PC-9 (cell line): ENCODE measurements around the gene TNIK. TPM values are rescaled to one million over a fixed set of nuclear protein-coding genes. Genes with fewer than 3 reads are reported as not detected.

Source experiments
- BruUV-seq: library from RNA; stranded (reverse); fragments of 400-500 nt; replicated peaks from 2 replicates; lab custom pipeline; 2021; lab: Mats Ljungman, UMichigan
- CTCF ChIA-PET: fragments of 300-600 bp; sonication (Branson Sonifier 250); formaldehyde crosslinking; loops from one replicate; lab custom pipeline; 2022; ENCODE audit warnings: antibody characterized with exemption; lab: Charles Lee
- POLR2A ChIA-PET: fragments of 300-600 bp; sonication (Branson Sonifier 250); formaldehyde crosslinking; loops from one replicate; lab custom pipeline; 2022; ENCODE audit warnings: antibody characterized with exemption; ENCODE audit not compliant: unreplicated experiment; lab: Charles Lee
- DNase-seq, 2 experiments: peaks; one replicate each; pipeline versions ENCODE4 v3.0.0 to v3.0.0-alpha.2; 2015 to 2022; ENCODE audit warnings: mixed read lengths in 1 of 2
- H2AFZ ChIP-seq: fragments of 200-600 bp; sonication (generic); 2 replicates; pipeline ENCODE4 v1.8.1; 2017; ENCODE audit warnings: antibody characterized with exemption
- H3F3A ChIP-seq: fragments of 200-600 bp; sonication (generic); 2 replicates; pipeline ENCODE4 v1.8.1; 2017; ENCODE audit warnings: antibody characterized with exemption, mild to moderate bottlenecking, low read depth; ENCODE audit not compliant: insufficient read depth
- H3K27ac ChIP-seq: fragments of 200-600 bp; sonication (generic); 2 replicates; pipeline ENCODE4 v1.6.1; 2016; ENCODE audit warnings: mixed run types
- H3K27me3 ChIP-seq: fragments of 200-600 bp; sonication (generic); 2 replicates; pipeline ENCODE4 v1.6.1; 2016; ENCODE audit warnings: low read depth, mixed run types; ENCODE audit not compliant: insufficient read depth
- H3K36me3 ChIP-seq: fragments of 200-600 bp; sonication (generic); 2 replicates; pipeline ENCODE4 v1.6.1; 2016; ENCODE audit warnings: low read depth, mixed run types
- H3K4me1 ChIP-seq: fragments of 200-600 bp; sonication (generic); replicated peaks from 2 replicates; pipeline ENCODE4 v1.6.1; 2016; ENCODE audit warnings: mixed run types; ENCODE audit not compliant: insufficient read depth
- H3K4me2 ChIP-seq: fragments of 200-600 bp; sonication (generic); 2 replicates; pipeline ENCODE4 v1.6.1; 2017; ENCODE audit warnings: mixed run types
- H3K4me3 ChIP-seq: fragments of 200-600 bp; sonication (generic); 2 replicates; pipeline ENCODE4 v1.6.1; 2016; ENCODE audit warnings: mixed run types
- H3K79me2 ChIP-seq: fragments of 200-600 bp; sonication (generic); 2 replicates; pipeline ENCODE4 v1.6.1; 2017; ENCODE audit warnings: low read depth, mixed run types
- H3K9me2 ChIP-seq: fragments of 200-600 bp; sonication (generic); 2 replicates; pipeline ENCODE4 v1.8.1; 2017; ENCODE audit warnings: mild to moderate bottlenecking; ENCODE audit not compliant: insufficient read depth
- H3K9me3 ChIP-seq: fragments of 200-600 bp; sonication (generic); 2 replicates; pipeline ENCODE4 v1.8.1; 2016; ENCODE audit warnings: low read depth; ENCODE audit not compliant: insufficient read depth
- H4K20me1 ChIP-seq: fragments of 200-600 bp; sonication (generic); 2 replicates; pipeline ENCODE4 v1.8.1; 2017; ENCODE audit not compliant: insufficient read depth
- EZH2 ChIP-seq: fragments of 200-600 bp; sonication (generic); IDR thresholded peaks from 2 replicates; pipeline ENCODE4 v1.8.0; 2017; ENCODE audit warnings: antibody characterized with exemption, low read depth
- intact Hi-C: fragments of 100-400 bp; cut with micrococcal nuclease; formaldehyde crosslinking; loops from one replicate; pipeline ENCODE4 v1.10.0; 2022; ENCODE audit not compliant: unreplicated experiment
- total RNA-seq: library from RNA; stranded (reverse); gene quantifications from 2 replicates; pipeline ENCODE4 v1.2.3, GENCODE V29; 2021
- TF ChIP-seq, protein P1 (sequence below): fragments of 200-600 bp; sonication (generic); conservative IDR thresholded peaks from 2 replicates; pipeline ENCODE4 v1.6.1; 2017; ENCODE audit warnings: mixed run types, antibody characterized with exemption, mild to moderate bottlenecking, moderate library complexity

Gene TNIK
- total RNA-seq, 1 experiment from 2014 or later, result 30.7 TPM

- Histone ChIP-seq H3K9me3 (0 out of 2 replicates have a peak, but pooled peaks cover 6% of the 10 kb centered on the region), H3K27me3 (no peaks in the 10 kb centered on the region), H3K4me3 (no peak overlapping the region), H3K9me2 (no peaks in the 10 kb centered on the region), H3K4me2 (no peak overlapping the region), H2AFZ (no peak overlapping the region), H3F3A (peaks cover 5% of the 10 kb centered on the region; the same call in 1 of the 2 replicates), H3K4me1 (peaks cover 14% of the 10 kb centered on the region), H3K36me3 (no peaks in the 10 kb centered on the region; the same call in 1 of the 2 replicates), H3K79me2 (peaks cover 41% of the 10 kb centered on the region), H3K27ac (no peak overlapping the region), H4K20me1 (no peaks in the 10 kb centered on the region)
- POLR2A ChIA-PET, result no interaction called here
- intact Hi-C loops, result no loop called here
- TF ChIP-seq, protein P1, sequence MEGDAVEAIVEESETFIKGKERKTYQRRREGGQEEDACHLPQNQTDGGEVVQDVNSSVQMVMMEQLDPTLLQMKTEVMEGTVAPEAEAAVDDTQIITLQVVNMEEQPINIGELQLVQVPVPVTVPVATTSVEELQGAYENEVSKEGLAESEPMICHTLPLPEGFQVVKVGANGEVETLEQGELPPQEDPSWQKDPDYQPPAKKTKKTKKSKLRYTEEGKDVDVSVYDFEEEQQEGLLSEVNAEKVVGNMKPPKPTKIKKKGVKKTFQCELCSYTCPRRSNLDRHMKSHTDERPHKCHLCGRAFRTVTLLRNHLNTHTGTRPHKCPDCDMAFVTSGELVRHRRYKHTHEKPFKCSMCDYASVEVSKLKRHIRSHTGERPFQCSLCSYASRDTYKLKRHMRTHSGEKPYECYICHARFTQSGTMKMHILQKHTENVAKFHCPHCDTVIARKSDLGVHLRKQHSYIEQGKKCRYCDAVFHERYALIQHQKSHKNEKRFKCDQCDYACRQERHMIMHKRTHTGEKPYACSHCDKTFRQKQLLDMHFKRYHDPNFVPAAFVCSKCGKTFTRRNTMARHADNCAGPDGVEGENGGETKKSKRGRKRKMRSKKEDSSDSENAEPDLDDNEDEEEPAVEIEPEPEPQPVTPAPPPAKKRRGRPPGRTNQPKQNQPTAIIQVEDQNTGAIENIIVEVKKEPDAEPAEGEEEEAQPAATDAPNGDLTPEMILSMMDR, result no peak
- no peak for TF ChIP-seq EZH2
- CTCF ChIA-PET, result no interaction called here
- DNase-seq, result no peak
- no TSS peak for BruUV-seq
Measured at GRCh38 chr3:171388527-171388926, 71.7 kb downstream of the TNIK start.

DNA sequence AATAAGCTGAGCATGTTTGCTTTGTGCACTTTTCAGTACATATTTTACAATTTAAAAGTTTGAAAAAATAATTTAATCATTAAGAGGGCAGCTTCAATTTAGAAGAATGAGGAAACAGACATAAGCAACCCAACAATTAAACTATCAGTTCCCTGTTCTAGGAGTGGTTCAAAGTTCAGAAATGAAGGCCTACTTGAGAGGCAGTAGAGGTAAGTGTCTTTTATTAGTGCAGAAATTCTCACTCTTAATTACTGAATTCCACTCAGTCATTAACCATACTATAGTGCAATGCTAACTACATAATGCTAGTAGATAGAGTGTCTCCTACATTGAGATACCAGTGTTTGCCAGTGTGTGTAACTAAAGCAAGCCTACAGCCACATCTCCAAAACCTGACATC is 73.1 kb downstream of the TNIK start:
- H3K9me3 ChIP-seq, result 0 out of 2 replicates have a peak, but pooled peaks cover 6% of the 10 kb centered on the region
- H3K27me3 ChIP-seq, result no peaks in the 10 kb centered on the region
- peaks cover 16% of the 10 kb centered on the region for H3K4me1 ChIP-seq
- no peak for DNase-seq
- no peaks in the 10 kb centered on the region; the same call in 1 of the 2 replicates for H4K20me1 ChIP-seq
- H3K9me2 ChIP-seq, result no peaks in the 10 kb centered on the region
- H3K27ac ChIP-seq, result no peak overlapping the region
- ChIA-PET POLR2A (no interaction called here), CTCF (no interaction called here)
- TF ChIP-seq, protein P1, result no peak
- TF ChIP-seq EZH2, result no peak
- no peaks in the 10 kb centered on the region; the same call in 1 of the 2 replicates for H3K36me3 ChIP-seq
- H2AFZ ChIP-seq, result no peak overlapping the region
- no peak overlapping the region for H3K4me3 ChIP-seq
- H3K79me2 ChIP-seq, result peaks cover 45% of the 10 kb centered on the region
- H3F3A ChIP-seq, result peaks cover 5% of the 10 kb centered on the region; the same call in 1 of the 2 replicates
- no peak overlapping the region for H3K4me2 ChIP-seq
- intact Hi-C loops, result no loop called here
- BruUV-seq, result no TSS peak

DNA sequence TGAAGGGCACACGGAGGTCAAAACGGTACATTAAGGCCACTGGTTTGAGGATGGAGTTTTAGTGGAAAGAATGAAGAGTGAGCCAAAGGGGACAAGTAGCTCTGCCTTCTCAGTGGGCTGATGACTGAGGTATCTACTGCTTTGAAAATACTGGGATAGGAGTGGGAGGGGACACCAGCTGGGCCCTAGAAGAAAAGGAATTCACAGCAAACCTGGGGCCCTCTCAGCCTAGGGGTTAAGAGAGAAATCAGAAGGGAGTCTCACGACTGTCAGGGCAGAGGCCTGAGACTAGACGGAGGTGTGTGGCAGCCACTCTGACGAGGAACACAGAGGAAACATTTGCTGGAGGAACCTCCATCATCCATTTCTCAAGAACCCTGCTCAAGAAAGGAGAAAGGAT is 75.1 kb downstream of the TNIK start:
- H4K20me1 ChIP-seq, result no peaks in the 10 kb centered on the region; the same call in 1 of the 2 replicates
- H2AFZ ChIP-seq, result no peak overlapping the region
- peaks cover 52% of the 10 kb centered on the region for H3K79me2 ChIP-seq
- H3K9me3 ChIP-seq, result no peaks in the 10 kb centered on the region
- no peak overlapping the region for H3K4me2 ChIP-seq
- no peaks in the 10 kb centered on the region for H3K9me2 ChIP-seq
- no TSS peak for BruUV-seq
- peaks cover 16% of the 10 kb centered on the region for H3K4me1 ChIP-seq
- no peak overlapping the region for H3K27ac ChIP-seq
- ChIA-PET CTCF (no interaction called here), POLR2A (no interaction called here)
- H3K27me3 ChIP-seq, result no peaks in the 10 kb centered on the region
- no peak for DNase-seq
- H3F3A ChIP-seq, result peaks cover 5% of the 10 kb centered on the region; the same call in 1 of the 2 replicates
- intact Hi-C loops, result no loop called here
- H3K4me3 ChIP-seq, result no peak overlapping the region
- TF ChIP-seq, protein P1, result no peak
- no peak for TF ChIP-seq EZH2
- H3K36me3 ChIP-seq, result no peaks in the 10 kb centered on the region
